Omental fat pad (tissue), 4 donors: ENCODE results near the gene CACNA2D3. TPM values are rescaled to one million over a fixed set of nuclear protein-coding genes. Genes with fewer than 3 reads are reported as not detected.

Source experiments
- ATAC-seq: fragments of 150-250 bp; one replicate; pipeline ENCODE4 v1.9.1; 2016; ENCODE audit warnings: mild to moderate bottlenecking, moderate library complexity; ENCODE audit not compliant: low FRiP score
- DNase-seq: peaks from one replicate; pipeline ENCODE4 v3.0.0-alpha.2; 2019; ENCODE audit warnings: low spot score
- total RNA-seq, 4 donors: library from RNA; depleted of rRNA; stranded (reverse); fragments of >200 nt; gene quantifications; one replicate each; pipeline ENCODE4 v1.1.0, GENCODE V29; 2016
- TF ChIP-seq, protein P1 (sequence below), 3 donors: fragments of 450-650 bp; IDR thresholded peaks; one replicate each; pipeline ENCODE4 v1.5.1; 2016 to 2017; ENCODE audit warnings: antibody characterized with exemption in 3 of 3, mild to moderate bottlenecking in 3 of 3, moderate library complexity in 2 of 3

The CACNA2D3 gene
- total RNA-seq, 4 donors from 2014 or later = 2.6 to 6.1 (median 4.5) TPM

GRCh38 chr3:54897028-54897711 is 774.8 kb downstream of the CACNA2D3 start:
- TF ChIP-seq, protein P1, sequence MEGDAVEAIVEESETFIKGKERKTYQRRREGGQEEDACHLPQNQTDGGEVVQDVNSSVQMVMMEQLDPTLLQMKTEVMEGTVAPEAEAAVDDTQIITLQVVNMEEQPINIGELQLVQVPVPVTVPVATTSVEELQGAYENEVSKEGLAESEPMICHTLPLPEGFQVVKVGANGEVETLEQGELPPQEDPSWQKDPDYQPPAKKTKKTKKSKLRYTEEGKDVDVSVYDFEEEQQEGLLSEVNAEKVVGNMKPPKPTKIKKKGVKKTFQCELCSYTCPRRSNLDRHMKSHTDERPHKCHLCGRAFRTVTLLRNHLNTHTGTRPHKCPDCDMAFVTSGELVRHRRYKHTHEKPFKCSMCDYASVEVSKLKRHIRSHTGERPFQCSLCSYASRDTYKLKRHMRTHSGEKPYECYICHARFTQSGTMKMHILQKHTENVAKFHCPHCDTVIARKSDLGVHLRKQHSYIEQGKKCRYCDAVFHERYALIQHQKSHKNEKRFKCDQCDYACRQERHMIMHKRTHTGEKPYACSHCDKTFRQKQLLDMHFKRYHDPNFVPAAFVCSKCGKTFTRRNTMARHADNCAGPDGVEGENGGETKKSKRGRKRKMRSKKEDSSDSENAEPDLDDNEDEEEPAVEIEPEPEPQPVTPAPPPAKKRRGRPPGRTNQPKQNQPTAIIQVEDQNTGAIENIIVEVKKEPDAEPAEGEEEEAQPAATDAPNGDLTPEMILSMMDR (IDR thresholded peaks at IDR 0.05) = no peak
- ATAC-seq (no peak), DNase-seq (no peak)

- no peak for ATAC-seq
- DNase-seq = no peak
- TF ChIP-seq, protein P1 (IDR thresholded peaks at IDR 0.05) = no peak
Observed at GRCh38 chr3:54899273-54899672, 776.9 kb downstream of the CACNA2D3 start.

GRCh38 chr3:54900838-54901591 is 778.7 kb downstream of the CACNA2D3 start:
- TF ChIP-seq, protein P1 (IDR thresholded peaks at IDR 0.05) = no peak
- ATAC-seq = no peak
- DNase-seq = no peak

DNA sequence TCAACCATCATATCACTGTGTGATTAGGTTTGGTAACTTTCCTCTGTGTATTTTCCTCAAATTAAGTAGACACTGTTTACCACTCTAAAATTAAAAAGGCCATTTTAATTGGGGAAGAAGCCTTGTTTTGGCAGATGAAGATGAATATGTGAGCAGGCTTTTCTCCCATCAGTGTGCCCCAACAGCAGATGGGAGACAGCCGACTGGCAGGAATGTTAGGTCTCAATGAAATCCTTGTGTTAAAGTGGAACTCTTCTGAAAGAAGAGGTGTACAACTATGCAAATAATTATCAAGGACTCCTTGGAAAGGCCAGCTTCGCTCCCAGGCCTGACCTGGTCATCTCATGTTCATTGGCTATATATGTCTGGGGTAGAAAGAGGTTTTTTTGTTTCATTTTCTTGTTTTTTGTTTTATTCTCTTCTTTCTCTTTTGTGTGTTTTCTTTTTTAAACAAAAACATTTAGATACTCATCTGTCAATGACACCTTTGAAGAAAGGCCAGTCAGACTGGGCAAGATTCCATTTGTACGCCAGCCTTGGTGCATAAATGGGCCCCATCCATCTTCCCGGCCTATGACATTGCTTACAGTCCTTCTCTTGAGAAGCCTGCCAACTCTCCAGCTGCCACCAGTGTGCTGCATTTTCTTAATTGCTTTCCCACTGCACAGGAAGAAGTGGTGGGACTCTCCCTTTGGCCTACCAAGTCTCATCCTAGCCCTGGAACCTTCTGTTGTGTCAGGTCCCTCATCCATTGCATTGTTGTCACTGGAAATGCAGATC is 779.7 kb downstream of the CACNA2D3 start:
- DNase-seq = no peak
- ATAC-seq = no peak
- TF ChIP-seq, protein P1 (IDR thresholded peaks at IDR 0.05) = no peak

- TF ChIP-seq, protein P1 (IDR thresholded peaks at IDR 0.05) = no peak
- ATAC-seq = peak; percentile 54
- DNase-seq = no peak
Observed at GRCh38 chr3:54905261-54905888, 783.0 kb downstream of the CACNA2D3 start.

DNA sequence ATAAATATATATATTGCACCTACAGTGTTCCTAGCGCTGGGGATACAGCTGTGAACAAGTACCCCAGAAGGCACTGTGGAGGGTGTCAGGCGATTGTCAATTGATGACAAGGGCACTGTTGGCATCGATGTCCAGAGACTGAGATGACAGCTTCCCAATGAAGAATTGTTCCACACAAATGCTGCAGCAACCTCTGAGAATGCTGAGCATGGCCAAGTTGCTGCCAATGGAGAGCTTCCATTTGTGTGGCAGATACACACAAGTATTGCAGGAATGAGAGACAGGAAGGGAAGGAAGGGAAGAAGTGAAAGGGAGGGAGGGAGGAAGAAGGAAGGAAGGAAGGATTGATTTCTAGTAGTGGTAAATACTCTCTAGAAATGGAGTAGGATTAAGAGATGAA is 783.6 kb downstream of the CACNA2D3 start:
- no peak for ATAC-seq
- TF ChIP-seq, protein P1 (IDR thresholded peaks at IDR 0.05) = no peak

More for the DNA sequence above, 783.6 kb downstream of the CACNA2D3 start:
- no peak for DNase-seq
